GM13977 (cell line): Measurements from ENCODE around the gene SPPL2A.

ENCODE experiments used
- DNase-seq: peaks from one replicate; pipeline ENCODE4 v3.0.0; 2012; ENCODE audit warnings: low spot score
- CTCF ChIP-seq: IDR thresholded peaks from 2 replicates; pipeline ENCODE4 v1.5.1; 2012; ENCODE audit warnings: mild to moderate bottlenecking, control low read depth; ENCODE audit not compliant: insufficient read depth; ENCODE audit errors: extremely low read depth, missing control alignments
- in situ Hi-C: fragments of 300-500 bp; cut with MboI; formaldehyde crosslinking; loops from one replicate; pipeline ENCODE4 v1.12.0; 2022; ENCODE audit warnings: low sequenced_read_pairs, low pct_unique_long_range_greater_than_20kb, mixed read lengths, inconsistent platforms; ENCODE audit not compliant: unreplicated experiment

The SPPL2A gene

DNA sequence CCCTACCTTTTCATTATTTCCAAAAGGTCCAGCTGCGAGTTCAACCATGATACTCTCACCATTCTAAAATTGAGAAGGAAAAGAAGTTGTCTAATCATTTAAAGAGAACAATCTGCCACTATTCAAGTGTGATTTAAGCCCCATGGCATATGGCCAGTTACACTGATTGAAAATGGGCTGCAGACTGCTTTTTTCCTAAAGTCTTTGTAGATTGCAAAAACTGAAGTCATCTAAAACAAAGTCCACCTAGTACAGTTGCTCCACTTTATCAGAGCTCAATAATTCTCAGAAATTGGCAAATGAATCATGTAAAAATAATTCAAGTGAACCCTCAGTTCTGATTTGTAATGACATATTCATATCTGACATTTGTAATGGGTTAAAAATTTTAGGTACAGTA, 39.2 kb downstream of the SPPL2A start:
- no peak for DNase-seq
- in situ Hi-C loops, result no loop called here
- TF ChIP-seq CTCF, result no peak

DNA sequence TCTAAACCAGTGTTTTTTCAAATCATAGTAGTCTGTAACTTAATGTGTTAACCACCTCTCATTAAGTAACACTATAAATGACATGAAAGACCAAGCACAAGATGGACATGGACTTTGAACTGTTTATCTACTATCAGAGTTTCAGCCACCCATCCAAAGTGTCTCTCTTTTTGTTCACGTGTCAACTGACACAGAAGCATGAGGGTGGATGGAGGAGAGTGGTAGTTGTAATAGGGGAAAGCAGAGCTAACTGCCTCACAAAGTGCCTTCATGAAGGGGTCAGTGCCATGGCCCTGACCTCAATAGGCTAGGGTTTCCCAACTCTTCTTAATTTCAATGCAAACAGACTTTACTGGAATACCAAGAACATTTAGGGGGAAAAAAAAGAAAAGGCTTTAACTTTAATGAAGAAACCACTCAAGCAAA, 46.8 kb downstream of the SPPL2A start:
- in situ Hi-C loops, result no loop called here
- no peak for TF ChIP-seq CTCF
- no peak for DNase-seq

- in situ Hi-C loops, result no loop called here
- TF ChIP-seq CTCF, result no peak
- no peak for DNase-seq
Observed at GRCh38 chr15:50712018-50712417, 53.5 kb downstream of the SPPL2A start.

- DNase-seq, result no peak
- TF ChIP-seq CTCF, result no peak
- in situ Hi-C loops, result no loop called here
Observed at GRCh38 chr15:50710585-50710984, 54.9 kb downstream of the SPPL2A start.

DNA sequence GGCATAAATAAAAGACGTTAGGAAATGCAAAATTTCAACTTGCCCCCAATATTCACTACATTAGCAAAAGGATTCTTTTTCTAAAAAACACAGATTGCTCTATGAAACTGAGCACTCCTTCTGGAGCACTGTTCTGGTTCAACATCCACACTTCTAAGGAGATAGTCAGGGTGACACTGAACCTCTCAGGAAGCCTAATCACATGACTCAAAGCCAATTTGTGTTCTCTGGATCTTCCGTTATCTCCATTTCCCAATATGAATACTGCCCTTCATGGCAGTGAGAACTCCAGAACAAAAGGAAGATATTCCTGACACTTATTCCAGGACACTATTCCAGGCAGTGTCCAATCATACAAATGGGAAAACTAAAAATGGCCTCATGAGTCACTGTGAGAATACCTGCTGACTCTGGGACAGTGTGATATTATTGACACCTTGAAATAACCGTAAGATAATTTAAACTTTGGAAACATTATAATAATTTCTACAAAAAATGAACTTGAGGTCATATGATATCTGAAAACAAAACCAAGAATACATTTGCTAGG, 57.6 kb downstream of the SPPL2A start:
- in situ Hi-C loops, result no loop called here
- TF ChIP-seq CTCF, result no peak
- DNase-seq, result no peak

DNA sequence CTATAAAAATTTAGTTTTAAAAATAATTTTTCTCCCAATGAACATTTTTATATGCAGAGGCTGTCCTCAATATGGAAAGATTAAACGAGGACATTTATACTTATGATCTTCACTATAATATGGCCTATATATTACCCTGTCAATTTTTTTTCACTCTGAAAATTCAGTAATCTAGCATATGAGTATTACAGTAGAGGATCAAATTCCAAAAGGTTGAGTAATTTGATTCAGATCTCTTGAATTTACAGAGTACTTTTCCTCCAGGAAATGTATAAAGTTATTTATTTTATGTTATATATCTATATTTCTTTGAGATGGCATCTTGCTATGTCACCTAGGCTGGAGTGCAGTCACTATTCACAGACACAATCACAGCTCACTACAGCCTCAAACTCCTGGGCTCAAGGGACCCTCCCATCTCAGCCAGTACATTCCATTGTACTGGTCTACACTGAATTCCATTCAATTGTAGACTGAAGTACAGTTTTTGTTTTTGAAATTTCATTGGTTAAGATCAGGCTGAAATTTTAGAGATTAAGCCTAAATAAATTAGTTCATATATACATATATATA, 62.7 kb downstream of the SPPL2A start:
- DNase-seq, result no peak
- in situ Hi-C loops, result no loop called here
- TF ChIP-seq CTCF, result no peak
